Adrenal gland (tissue), 5 donors: ENCODE results near the gene TTC4.

ENCODE experiments used
- POLR2A ChIP-seq, 2 donors: fragments of 450-650 bp; IDR thresholded peaks; one replicate each; pipeline ENCODE4 v1.6.1; 2017; ENCODE audit warnings: antibody characterized with exemption in 2 of 2, mild to moderate bottlenecking in 2 of 2, moderate library complexity in 1 of 2
- TF ChIP-seq, protein P1 (sequence below), 6 experiments: fragments of 450-650 bp in 4 of 6; fragments of 200-600 bp in 2 of 6; sonication (generic) in 1 of 6; IDR thresholded peaks; 1 replicate in 5 of 6; 2 replicates in 1 of 6; pipeline versions ENCODE4 v1.5.1 to v1.8.0; 2016 to 2021; ENCODE audit warnings: antibody characterized with exemption in 6 of 6, mild to moderate bottlenecking in 2 of 6, moderate library complexity in 1 of 6
- donor health status: DM: no; HTN: no; CAD: no.

DNA sequence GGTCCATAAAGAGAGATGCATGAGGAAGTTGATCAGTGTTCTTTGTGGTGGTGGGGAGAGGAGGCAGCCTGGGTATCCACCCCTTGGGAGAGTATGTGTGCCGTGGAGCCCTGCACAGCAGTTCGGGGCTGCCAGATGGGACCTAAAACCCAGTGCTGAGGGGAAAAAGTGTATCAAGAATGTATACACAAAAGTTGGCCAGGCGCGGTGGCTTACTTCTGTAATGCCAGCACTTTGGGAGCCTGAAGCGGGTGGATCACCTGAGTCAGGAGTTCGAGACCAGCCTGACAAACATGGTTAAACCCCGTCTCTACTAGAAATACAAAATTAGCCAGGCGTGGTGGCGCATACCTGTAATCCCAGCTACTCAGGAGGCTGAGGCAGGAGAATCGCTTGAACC lies 4.1 kb upstream of the TTC4 start:
- TF ChIP-seq, protein P1, sequence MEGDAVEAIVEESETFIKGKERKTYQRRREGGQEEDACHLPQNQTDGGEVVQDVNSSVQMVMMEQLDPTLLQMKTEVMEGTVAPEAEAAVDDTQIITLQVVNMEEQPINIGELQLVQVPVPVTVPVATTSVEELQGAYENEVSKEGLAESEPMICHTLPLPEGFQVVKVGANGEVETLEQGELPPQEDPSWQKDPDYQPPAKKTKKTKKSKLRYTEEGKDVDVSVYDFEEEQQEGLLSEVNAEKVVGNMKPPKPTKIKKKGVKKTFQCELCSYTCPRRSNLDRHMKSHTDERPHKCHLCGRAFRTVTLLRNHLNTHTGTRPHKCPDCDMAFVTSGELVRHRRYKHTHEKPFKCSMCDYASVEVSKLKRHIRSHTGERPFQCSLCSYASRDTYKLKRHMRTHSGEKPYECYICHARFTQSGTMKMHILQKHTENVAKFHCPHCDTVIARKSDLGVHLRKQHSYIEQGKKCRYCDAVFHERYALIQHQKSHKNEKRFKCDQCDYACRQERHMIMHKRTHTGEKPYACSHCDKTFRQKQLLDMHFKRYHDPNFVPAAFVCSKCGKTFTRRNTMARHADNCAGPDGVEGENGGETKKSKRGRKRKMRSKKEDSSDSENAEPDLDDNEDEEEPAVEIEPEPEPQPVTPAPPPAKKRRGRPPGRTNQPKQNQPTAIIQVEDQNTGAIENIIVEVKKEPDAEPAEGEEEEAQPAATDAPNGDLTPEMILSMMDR (IDR thresholded peaks at IDR 0.05), result no peak
- TF ChIP-seq POLR2A (IDR thresholded peaks at IDR 0.05), result no peak
